Fibroblast of gingiva (primary cell): ENCODE data around the gene C18orf63.
A peak's percentile ranks its signal among the peaks of the same experiment; 100 is the strongest.
"Not testable (repeated sequence)": the region's sequence is repeated elsewhere in the genome, so short reads cannot be mapped to it uniquely, and the experiment has no call there.

Experiments
- DNase-seq: peaks from one replicate; pipeline ENCODE4 v3.0.0-alpha.2; 2011; ENCODE audit warnings: low read depth

C18orf63 gene

DNA sequence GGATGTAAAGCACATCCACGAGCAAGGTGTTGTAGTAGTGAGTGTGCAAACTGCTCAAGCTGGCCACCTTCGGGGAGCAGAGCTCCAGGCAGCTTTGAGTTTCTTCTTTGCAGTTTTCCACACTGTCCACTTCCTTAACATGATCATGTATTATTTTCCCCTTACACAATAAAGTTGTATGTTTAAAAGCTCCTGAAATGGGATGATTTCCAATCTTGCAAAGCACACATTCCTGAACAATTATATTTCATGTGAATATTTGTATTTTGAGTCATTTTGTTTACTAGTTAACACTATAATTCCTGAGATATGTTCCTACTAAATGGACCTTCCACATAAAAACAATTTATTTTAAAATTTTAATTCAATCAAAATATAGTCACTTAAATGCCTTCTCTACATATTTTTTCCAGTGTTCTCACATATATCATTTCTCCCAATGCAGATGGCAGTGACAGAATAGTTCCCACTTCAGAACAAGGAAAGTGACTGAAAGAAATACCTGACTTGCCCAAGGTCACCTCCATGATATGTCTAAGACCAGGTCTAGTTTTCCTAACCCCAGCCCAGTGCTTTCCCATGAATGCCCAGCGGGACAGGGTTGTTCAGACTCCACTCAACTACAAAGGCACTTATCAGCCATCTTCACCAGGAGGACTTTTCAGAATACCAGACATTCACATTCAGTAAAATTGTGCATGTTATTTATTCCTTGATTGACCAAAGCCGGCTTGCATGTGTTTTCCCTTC lies 29.4 kb upstream of the C18orf63 start:
- peak; percentile 35 for DNase-seq

DNA sequence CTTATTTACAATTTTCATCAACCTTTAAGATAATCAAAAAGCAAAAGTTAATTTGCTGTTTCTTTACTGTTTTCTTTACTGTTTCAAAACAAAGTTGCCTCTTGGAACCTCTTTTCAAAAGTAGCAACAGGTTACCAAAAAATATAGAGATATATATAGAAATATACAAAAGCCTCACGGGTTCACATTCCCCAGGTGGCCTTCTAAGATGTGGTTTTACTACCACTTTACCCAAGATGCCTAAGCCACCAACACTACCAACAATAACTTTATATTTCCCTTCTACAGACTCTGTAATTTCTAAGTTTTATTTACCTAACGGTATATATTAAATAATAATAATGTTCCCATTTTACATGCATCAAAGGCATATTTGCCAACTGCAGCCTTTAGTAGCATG lies 28.8 kb upstream of the C18orf63 start:
- no peak for DNase-seq

DNA sequence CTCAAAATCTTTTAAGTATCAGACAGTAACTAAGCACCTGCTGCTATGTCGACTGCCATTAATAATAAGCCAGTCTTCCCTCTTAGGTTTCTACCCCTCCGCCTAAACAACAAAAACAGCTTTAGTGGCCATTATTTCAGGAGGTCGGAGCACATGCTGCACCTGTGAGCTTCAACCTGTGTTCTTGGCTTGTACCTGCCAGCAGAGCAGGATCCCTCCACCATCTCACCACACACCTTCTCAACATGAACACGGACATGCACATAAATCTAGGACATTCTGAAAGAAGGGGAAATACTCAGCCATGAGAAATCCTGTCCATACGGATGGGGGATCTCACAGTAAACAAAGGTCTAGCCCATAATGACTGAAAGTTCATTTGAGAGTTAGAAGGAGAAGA lies 27.6 kb upstream of the C18orf63 start:
- no peak for DNase-seq

DNA sequence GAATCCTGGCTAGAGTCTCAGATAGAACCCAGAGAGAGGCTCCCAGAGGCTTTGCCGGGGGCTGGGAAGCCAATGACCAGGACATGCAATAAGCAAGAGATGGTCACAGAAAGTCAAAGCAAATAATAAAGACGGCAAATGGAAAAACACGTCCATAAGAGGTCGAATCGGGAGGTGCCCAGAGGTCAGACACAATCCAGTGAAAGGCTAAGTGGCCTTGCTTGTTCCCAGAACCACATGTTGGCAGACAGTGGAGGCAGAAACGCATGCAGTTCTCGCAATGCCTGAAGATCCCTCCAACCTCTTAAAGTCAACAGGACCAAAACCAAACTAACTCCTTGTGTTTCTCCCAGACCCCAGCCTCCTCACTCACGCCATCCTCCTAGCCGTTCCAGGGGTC lies 26.9 kb upstream of the C18orf63 start:
- DNase-seq: peak; percentile 64

DNA sequence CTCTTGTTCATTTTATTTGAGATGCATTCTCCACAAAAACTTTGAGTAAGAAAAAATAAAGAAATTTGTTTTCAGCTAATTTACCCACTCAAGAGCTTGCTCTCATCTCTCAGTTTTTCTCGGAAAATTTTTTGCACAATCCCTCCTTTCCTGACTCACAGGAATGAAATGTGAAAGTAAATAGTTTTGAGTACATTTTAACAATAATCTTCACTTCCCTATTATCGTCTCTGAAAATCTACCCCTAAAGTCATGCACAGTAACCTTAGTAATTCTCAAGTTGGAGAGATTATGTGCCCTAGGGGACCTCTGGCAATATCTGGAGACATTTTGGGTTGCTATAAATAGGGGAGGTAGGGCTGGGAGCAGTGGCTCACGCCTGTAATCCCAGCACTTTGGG lies 26.5 kb upstream of the C18orf63 start:
- peak; percentile 56 for DNase-seq

DNA sequence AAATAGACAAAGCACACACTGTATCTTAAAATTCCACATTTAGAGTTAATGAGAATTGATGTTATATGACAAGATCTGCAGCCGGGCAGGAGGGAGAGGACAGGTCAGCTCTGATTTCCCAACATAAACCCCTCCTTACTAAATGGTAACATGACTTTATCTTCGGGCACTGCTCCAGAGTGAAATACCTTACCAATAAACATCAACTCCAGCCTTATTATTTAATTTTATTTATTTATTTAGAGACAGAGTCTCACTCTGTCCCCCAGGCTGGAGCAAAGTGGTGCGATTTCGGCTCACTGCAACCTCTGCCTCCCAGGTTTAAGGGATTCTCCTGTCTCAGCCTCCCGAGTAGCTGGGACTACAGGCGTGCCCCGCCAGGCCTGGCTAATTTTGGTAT lies 25.6 kb upstream of the C18orf63 start:
- DNase-seq: no peak

DNA sequence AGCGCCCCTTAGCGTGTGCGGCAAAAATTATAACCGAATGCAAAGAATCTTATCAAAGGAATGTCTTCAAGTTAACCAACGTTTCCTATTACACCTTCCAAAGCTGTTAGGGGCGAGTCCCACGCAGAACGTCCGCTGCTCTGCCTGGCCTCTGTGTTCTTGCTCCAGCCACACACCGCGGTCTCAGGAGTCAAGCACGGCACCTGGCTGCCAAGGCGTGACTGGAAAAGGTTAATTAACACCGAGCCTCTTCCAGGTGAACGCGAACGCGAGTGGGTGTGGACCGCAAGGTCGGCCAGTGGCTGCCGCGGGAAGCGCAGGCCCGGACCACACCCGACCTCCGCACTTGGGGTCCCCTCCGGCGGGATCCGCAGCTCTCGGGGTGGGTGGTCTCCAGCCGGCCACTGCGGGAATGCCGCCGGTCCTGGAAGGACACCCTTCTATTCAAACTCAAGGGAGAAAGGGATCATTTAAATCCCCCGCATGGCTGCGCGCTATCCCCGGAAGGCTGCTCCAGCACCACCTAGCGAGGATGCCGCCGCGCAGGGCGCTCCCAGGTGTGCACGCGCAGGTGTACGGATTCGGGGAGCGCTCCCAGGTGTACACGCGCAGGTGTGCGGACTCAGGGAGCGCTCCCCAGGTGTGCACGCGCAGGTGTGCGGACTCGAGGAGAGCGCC lies 24.7 kb upstream of the C18orf63 start:
- no peak for DNase-seq

DNA sequence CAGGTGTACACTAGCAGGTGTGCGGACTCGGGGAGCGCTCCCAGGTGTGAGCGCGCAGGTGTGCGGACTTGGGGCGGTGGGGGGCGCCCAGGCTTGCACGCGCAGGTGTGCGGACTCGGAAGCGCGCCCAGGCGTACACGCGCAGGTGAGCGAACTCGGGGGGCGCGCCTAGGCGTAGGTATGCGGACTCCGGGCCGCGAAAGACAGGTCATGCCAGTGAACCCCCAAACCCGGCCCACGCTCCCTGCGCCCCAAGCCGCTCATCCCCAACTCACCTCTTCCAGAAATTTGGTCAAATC lies 24.2 kb upstream of the C18orf63 start:
- no peak for DNase-seq

DNA sequence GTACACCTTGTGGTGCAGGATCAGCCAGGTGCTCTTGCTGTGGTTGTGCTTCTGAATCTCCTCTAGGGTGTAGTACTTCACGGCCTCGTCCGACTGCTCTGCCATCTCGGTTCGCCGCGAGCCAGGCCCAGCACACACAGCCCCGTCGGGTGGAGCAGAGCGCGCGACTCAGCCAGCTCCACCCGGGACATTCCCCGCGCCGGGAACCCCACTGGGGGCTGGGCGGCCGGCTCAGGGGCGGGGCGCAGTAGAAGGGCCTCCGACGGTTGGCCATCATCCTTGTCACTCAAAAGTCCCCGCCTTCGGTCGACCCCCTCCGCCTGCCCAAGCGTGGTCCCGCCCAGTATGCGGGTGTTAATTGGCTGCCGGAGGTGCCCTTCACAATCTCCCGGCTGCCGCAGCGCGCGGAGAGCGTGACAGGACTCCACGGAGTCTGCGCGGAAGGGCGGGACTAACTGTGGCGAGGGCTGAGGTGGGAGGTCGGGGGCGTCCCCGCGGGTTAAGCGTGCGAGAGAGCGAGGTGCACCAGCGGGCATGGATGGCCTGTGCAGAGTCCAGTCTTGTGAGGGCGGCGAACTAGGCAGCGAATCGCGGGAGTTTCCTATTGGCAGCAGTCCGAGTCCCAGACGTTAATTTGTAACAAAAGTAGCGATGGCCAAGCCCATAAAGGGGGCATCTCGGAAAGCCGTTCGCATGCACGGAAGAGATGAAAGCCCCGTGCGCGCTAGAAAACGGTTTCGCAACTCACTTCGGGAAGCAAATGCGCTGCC lies 23.7 kb upstream of the C18orf63 start, which contains the start of gene CYB5A:
TSS of gene CYB5A (minus strand) at position 193 of the 770 bp plus-strand sequence. CDS start at position 105, 88 bp downstream.
- DNase-seq: peak; percentile 96

DNA sequence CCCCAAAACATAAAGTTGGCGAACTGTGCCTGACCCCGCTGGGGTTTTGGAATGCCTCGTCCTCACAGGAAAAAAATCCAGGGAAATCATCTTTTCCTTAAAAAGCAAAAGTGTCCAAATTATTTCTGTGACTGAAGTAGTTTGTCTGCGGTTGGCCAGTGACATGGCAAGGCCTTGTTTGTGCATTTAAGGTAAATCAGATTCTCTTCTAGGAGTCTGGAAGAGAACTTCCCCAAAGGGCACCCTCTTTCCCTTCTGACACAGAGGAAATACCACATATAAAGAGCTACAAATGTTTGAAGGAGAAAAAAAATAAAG lies 23.1 kb upstream of the C18orf63 start:
- DNase-seq: no peak

DNA sequence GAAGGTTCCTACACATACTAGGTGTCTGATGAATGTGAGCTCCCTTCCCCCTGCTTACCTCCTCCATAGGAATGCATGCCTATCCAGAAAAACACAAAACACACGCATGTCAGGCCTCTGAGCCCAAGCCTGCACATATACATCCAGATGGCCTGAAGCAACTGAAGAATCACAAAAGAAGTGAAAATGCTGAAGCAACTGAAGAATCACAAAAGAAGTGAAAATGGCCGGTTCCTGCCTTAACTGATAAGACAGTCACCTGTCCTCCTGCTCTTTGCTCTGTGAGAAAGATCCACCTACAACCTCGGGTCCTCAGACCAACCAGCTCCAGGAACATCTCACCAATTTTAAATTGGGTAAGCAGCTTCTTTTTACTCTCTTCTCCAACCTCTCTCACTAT lies 22.7 kb upstream of the C18orf63 start:
- not testable (repeated sequence) for DNase-seq

DNA sequence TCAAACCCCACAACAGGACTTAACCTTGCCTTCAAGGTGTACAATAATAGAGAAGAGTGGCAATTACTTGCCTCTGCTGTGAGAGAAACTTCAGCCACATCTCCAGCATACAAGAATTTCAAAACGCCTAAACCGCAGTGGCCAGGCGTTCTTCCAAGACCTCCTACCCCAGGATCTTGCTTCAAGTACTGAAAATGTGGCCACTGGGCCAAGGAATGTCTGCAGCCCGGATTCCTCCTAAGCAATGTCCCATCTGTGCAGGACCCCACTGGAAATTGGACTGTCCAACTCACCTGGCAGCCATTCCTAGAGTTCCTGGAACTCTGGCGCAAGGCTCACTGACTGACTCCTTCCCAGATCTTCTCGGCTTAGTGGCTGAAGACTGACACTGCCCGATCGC lies 21.1 kb upstream of the C18orf63 start:
- peak; percentile 55 for DNase-seq

DNA sequence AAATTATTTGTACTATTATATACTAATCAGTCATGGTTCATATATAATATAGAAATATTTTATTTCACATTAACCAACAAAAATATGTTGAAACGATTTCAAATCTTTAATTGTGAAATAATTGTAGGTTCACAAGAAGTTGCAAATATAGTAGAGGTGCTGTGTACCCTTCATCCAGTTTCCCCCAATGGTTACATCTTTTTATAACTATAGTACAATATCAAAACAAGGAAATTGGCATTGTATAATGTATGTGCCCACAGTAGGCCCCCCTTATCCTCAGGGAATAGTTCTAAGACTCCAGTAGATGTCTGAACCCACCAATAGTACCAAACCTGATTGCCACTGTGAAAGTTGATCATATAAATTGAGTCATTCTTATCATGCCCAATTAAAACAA lies 16.5 kb upstream of the C18orf63 start:
- no peak for DNase-seq

DNA sequence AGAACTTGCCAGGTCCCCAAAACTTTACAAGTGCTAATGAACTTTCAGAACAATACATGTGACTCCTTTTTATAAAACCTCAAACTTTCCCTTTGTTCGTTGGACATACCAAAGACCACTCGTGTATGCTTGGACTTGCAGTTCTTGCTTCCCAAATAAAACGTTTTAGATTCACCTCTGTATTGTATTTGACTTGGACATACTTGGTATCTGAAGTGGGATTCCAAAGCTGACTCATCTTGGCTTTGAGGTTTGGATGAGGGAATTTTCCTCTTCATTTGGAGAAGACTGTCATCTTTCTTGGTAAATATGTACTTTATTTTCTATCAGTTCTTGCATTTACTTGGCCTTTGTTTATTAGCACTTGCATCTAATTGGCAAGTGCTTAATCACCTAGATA lies 15.9 kb upstream of the C18orf63 start:
- DNase-seq: no peak

DNA sequence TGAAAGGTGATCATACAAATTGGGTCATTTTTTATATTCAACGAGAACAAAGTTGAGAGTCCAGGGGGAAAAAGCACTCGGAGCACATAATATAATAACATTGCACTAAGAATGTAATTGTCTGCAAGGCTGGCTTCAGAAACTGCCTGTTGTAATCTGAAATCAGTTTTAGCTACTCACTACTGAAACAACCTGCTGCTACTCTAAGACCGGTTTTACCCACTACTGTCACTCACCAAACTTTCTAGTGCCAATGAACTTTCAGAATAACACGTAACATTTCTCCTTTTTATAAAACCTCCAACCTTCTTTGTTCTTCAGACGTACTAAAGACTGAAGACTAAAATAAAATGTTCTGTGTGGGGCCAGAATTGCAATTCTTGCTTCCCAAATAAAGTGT lies 12.3 kb upstream of the C18orf63 start:
- DNase-seq: no peak

DNA sequence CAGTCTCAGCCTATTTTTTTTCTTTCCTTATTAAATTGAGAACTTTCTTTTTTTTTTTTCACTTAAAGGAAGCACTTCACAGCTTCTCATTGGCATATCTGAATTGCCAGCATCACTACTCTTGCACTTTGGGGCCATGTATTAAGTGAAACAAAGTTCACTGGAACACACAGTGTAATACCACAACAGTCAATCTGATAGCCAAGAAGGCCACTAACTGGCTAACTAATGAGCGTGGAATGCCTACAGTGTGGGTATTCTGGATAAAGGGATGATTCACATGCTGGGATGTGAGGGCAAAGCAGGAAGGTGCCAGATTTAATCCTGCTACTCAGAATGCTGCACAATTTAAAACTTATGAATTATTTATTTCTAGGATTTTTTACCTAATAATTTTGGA lies 11.7 kb upstream of the C18orf63 start:
- DNase-seq: peak; percentile 47

DNA sequence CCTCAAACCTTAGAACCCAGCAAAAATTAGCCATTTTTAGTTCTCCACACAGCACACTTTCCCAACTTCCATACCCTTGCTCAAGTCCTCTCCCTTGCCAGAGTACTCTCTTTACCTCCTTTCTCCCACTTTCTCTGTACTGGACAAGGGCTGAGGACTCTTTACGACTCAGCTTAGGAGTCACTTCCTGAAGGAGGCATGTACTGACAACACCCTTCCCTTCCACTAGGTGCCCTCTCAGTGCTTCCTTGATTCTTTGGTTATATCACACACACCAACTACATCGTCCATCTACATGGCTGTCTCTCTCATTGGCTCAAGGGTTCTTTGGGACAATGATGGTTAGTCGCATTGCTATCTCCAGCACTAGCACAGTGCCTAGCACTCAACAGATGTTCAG lies 5.2 kb upstream of the C18orf63 start:
- DNase-seq: peak; percentile 47

DNA sequence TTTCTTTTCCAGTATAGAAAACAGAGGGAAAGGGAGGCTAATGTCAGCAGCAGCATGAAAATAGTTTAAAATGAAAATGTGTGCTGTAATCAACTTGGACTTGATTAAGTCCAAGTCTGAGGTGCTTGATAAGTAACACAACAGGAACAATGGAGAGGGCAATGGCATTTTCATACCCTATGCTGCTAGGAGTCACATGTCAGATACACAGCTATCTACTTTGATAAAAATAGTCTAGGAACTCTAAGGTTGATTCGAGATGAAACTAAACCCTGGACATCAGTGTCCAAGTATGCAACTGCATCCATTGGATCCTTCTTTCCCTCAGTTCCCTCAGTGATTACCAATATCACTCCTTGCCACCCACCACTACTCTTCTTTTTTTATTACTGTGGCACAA lies 4.6 kb upstream of the C18orf63 start:
- no peak for DNase-seq

DNA sequence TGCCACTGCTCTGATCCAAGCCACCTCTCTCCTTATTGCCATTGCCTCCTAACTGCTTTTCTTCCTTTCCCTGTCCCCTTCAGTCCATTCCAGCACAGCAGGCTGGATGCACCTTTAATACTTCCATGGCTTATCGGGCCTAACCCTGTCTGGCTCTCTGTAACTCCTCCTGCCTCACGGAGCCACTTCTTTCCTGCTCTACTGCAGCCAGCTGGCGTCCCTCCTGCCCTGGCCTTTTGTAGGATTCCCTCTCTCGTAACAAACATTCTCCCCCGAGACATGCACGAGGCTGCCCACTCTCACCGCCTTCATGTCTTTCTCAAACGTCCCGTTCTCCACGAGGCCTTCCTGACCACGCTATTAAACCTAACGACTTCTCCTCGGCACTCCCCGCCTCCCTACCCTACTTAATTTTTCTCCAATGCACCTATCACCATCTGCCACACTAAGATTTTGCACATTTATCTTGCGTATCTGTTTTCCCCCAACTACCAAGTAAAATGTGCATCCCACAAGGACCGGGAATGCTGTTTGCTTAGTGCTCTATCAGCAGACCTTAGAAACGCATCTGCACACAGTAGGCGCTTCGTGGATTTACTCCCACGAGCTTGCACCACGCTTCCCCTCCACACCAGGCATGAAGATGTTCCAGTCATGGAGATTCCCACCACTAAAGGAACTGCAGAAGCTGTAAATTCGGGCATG lies 728 bp upstream of the C18orf63 start:
- DNase-seq: no peak

DNA sequence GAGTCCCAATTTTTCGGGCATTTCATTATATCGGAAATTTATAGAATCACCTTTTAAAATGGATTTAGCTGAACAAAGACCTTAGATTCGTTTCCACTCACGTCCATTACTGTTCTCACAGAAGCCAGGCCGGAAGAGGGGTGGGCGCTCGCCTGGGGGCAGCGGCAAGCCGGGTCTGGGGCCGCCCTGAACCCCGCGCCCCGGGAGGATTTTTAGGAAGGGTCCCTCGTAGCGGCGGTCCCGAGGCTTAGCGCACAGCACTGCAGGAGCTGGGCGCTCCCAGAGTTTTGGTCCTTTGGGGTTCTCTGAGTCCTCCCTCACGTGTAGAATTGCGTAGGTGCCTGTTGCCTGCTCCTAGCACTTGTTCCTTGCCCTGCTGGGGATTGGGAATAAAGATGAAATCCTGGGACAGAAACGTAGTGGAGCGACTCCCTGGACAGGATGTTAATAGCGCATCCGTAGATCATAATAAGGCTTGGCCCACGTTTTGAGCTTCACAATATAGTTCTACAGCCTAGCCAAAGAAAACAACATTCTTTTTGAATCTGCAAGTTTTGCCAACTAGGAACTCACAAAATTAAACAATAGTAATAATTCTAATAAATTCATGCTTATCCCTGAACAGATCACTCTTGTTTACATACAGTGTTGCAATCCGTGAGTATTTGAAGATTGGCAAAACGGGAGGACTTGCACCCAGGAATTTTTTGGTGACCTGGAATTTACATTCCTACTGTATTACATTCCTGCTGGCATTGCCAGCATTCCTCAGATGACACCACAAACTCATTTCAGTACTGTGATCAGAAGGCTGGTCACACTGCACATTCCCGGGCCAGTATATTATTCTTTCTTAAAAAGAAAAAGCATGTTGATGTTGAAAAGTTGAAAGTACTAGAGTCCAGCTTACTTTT lies 875 bp downstream of the C18orf63 start:
- DNase-seq: peak; percentile 96

DNA sequence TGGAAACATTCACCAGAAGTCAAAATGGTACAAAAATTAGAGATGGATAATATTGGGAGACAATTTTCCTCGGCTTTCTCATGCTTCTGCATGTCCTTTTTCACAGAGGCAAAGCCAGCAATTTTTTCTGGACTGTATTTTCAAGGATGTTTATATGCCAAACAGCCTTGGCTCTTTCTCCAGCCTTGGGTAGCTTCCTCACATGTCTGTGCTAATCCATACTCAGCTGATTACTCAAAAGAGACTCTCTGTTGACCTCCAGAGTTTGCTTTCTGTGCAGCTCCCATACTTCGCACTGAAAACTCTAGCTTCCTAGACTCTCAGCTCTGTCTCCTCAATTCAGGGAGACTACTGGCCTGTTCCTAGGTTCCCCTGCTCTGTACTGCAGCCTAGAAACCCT lies 10.6 kb downstream of the C18orf63 start:
- no peak for DNase-seq

DNA sequence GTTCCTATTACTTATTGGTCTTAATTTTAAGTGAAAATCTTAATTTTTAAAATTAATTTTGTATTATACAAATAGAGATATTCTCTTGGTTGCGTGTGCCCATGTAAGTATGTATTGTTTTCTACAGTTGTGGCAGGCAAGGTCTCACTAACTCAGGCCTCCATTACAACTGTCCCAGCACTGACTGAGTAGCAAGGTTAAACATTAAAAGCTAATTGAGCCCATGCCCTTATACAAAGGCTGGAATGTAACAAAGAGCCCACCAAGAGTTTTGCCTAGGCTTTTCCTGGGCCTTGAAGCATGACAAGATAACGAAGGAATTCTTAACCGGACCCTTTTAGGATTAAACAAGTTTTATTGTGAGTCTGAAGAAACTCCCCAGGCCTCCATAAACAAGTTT lies 11.2 kb downstream of the C18orf63 start:
- DNase-seq: not testable (repeated sequence)
